GM23338 (cell line): ENCODE measurements around the gene GPR162. TPM values are rescaled to one million over a fixed set of nuclear protein-coding genes. Genes with fewer than 3 reads are reported as not detected.

ENCODE experiments used
- ATAC-seq: fragments of 200-7000 bp; cut with Tn5 transposase; 3 replicates; pipeline ENCODE4 v1.9.1; 2020
- DNase-seq: peaks from one replicate; pipeline ENCODE4 v3.0.0-alpha.2; 2015; ENCODE audit warnings: low spot score
- H2AFZ ChIP-seq: fragments of 200-600 bp; sonication (generic); 2 replicates; pipeline ENCODE4 v1.8.0; 2016; ENCODE audit warnings: antibody characterized with exemption, mild to moderate bottlenecking, moderate library complexity
- H3F3A ChIP-seq: fragments of 200-600 bp; sonication (generic); replicated peaks from 2 replicates; pipeline ENCODE4 v1.8.0; 2017; ENCODE audit warnings: antibody characterized with exemption, mixed run types, low read depth
- H3K27ac ChIP-seq: fragments of 200-600 bp; sonication (generic); 2 replicates; pipeline ENCODE4 v1.6.1; 2016; ENCODE audit warnings: low read depth
- H3K27me3 ChIP-seq: fragments of 200-600 bp; sonication (generic); 2 replicates; pipeline ENCODE4 v1.8.0; 2016; ENCODE audit warnings: mild to moderate bottlenecking, mixed run types, moderate library complexity; ENCODE audit not compliant: insufficient read depth
- H3K36me3 ChIP-seq: fragments of 200-600 bp; sonication (generic); 2 replicates; pipeline ENCODE4 v1.8.0; 2016; ENCODE audit warnings: mild to moderate bottlenecking; ENCODE audit not compliant: insufficient read depth
- H3K4me1 ChIP-seq: fragments of 200-600 bp; sonication (generic); 2 replicates; pipeline ENCODE4 v1.8.0; 2016; ENCODE audit warnings: mild to moderate bottlenecking, moderate library complexity; ENCODE audit not compliant: insufficient read depth
- H3K4me2 ChIP-seq: fragments of 200-600 bp; sonication (generic); 2 replicates; pipeline ENCODE4 v1.7.1; 2017; ENCODE audit warnings: mixed run types
- H3K4me3 ChIP-seq: fragments of 200-600 bp; sonication (generic); 2 replicates; pipeline ENCODE4 v1.6.1; 2016; ENCODE audit warnings: mixed run types
- H3K79me2 ChIP-seq: fragments of 200-600 bp; sonication (generic); replicated peaks from 2 replicates; pipeline ENCODE4 v1.8.0; 2017; ENCODE audit warnings: mild to moderate bottlenecking; ENCODE audit not compliant: insufficient read depth
- H3K9me2 ChIP-seq: fragments of 200-600 bp; sonication (generic); 2 replicates; pipeline ENCODE4 v1.8.0; 2017; ENCODE audit not compliant: insufficient read depth
- H4K20me1 ChIP-seq: fragments of 200-600 bp; sonication (generic); replicated peaks from 2 replicates; pipeline ENCODE4 v1.8.0; 2017; ENCODE audit warnings: mild to moderate bottlenecking; ENCODE audit not compliant: insufficient read depth
- H3K27ac Mint-ChIP-seq: 2 replicates; pipeline ENCODE4 v1.8.0; 2020; ENCODE audit warnings: inconsistent platforms, mild to moderate bottlenecking, moderate library complexity, mixed read lengths
- H3K27me3 Mint-ChIP-seq: 3 replicates; pipeline ENCODE4 v1.8.0; 2022; ENCODE audit warnings: low read depth, mild to moderate bottlenecking, moderate library complexity, mixed read lengths, inconsistent platforms; ENCODE audit not compliant: insufficient read depth, poor library complexity
- H3K36me3 Mint-ChIP-seq: 3 replicates; pipeline ENCODE4 v1.8.0; 2021; ENCODE audit warnings: low read depth, mild to moderate bottlenecking, inconsistent platforms, moderate library complexity, mixed read lengths
- H3K4me1 Mint-ChIP-seq: 3 replicates; pipeline ENCODE4 v1.8.0; 2020; ENCODE audit warnings: mild to moderate bottlenecking, inconsistent platforms, mixed read lengths
- H3K4me3 Mint-ChIP-seq: 3 replicates; pipeline ENCODE4 v1.8.0; 2021; ENCODE audit warnings: moderate library complexity, mild to moderate bottlenecking, inconsistent platforms, mixed read lengths
- H3K9me3 Mint-ChIP-seq: 3 replicates; pipeline ENCODE4 v1.8.0; 2020; ENCODE audit warnings: moderate library complexity, mild to moderate bottlenecking, inconsistent platforms, mixed read lengths
- CREB1 ChIP-seq: fragments of 250-450 bp; sonication (Bioruptor Pico); IDR thresholded peaks from 2 replicates; pipeline ENCODE4 v1.5.0; 2020; ENCODE audit warnings: low read depth, mild to moderate bottlenecking, moderate library complexity
- EZH2 ChIP-seq: fragments of 200-600 bp; sonication (generic); IDR thresholded peaks from one replicate; pipeline ENCODE4 v1.8.0; 2017; ENCODE audit warnings: antibody characterized with exemption, mild to moderate bottlenecking, low read depth; ENCODE audit not compliant: unreplicated experiment
- EZH2phosphoT487 ChIP-seq: fragments of 200-600 bp; sonication (generic); IDR thresholded peaks from one replicate; pipeline ENCODE4 v1.8.1; 2018; ENCODE audit warnings: antibody characterized with exemption; ENCODE audit not compliant: unreplicated experiment
- NANOG ChIP-seq: IDR thresholded peaks from 2 replicates; pipeline ENCODE4 v1.6.1; 2016; ENCODE audit warnings: antibody characterized with exemption, borderline replicate concordance
- POLR2AphosphoS5 ChIP-seq: IDR thresholded peaks from 2 replicates; pipeline ENCODE4 v1.6.1; 2016; ENCODE audit warnings: antibody characterized with exemption, low read depth
- STAT1 ChIP-seq: IDR thresholded peaks from one replicate; pipeline ENCODE4 v1.6.1; 2016; ENCODE audit warnings: antibody characterized with exemption; ENCODE audit not compliant: unreplicated experiment
- ZNF114 ChIP-seq: fragments of 250-450 bp; sonication (Bioruptor Pico); IDR thresholded peaks from 2 replicates; pipeline ENCODE4 v1.5.0; 2020; ENCODE audit warnings: mild to moderate bottlenecking, moderate library complexity
- ZNF331 ChIP-seq: fragments of 250-450 bp; sonication (Bioruptor Pico); IDR thresholded peaks from 2 replicates; pipeline ENCODE4 v1.5.0; 2020; ENCODE audit warnings: low read depth, mild to moderate bottlenecking, moderate library complexity
- polyA plus RNA-seq: library from polyadenylated mRNA; unstranded; fragments of >200 nt; fragmentation: Nextera tagmentation; extraction: Ambion mirVana; gene quantifications from 2 replicates; pipeline ENCODE4 v1.2.1, GENCODE V29; 2016
- total RNA-seq: library from RNA; depleted of rRNA; stranded (reverse); fragments of >200 nt; shearing (Covaris generic); gene quantifications from 2 replicates; pipeline ENCODE4 v1.2.3, GENCODE V29; 2014
- TF ChIP-seq, protein P1 (sequence below): IDR thresholded peaks from one replicate; pipeline ENCODE4 v1.6.1; 2018; ENCODE audit warnings: antibody characterized with exemption; ENCODE audit not compliant: unreplicated experiment
- TF ChIP-seq, protein P2 (sequence below): fragments of 250-450 bp; sonication (Bioruptor Pico); IDR thresholded peaks from 2 replicates; pipeline ENCODE4 v1.5.0; 2020; ENCODE audit warnings: mild to moderate bottlenecking, moderate library complexity
- TF ChIP-seq, protein P3 (sequence below): IDR thresholded peaks from 2 replicates; pipeline ENCODE4 v1.6.1; 2016; ENCODE audit warnings: antibody characterized with exemption
- TF ChIP-seq, protein P4 (sequence below), 2 experiments: fragments of 200-600 bp in 1 of 2; sonication (generic) in 1 of 2; conservative IDR thresholded peaks; 2 replicates each; pipeline versions ENCODE4 v1.5.1 to v1.6.1; 2016 to 2017; ENCODE audit warnings: antibody characterized with exemption in 2 of 2, low read depth in 2 of 2, mild to moderate bottlenecking in 2 of 2, moderate library complexity in 1 of 2

GPR162 gene
- total and polyA plus RNA-seq, 2 experiments from 2014 or later = 4.7 to 5.0 TPM

DNA sequence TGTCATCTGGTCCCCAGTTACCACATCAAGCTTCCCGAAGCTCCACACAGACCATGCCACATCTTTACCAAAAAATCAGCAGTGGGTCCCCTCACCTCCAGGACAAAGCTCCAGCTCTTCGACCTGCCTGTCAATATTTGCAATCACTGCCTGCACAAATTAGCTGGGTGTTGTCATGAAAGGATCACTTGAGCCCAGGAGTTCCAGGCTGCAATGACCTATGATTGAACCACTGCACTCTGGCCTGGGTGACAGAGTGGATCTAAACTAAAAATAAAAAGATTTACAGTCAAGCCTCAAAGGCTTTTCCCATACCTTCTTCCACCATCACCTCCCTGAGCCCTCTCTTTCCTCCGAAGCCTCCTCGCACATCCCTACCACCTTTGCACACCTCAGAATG lies 25.0 kb upstream of the GPR162 start:
- Histone ChIP-seq H4K20me1 (no peaks in the 10 kb centered on the region), H3K36me3 (no peaks in the 10 kb centered on the region), H3K4me1 (no peaks in the 10 kb centered on the region; the same call in 1 of the 2 replicates), H3K79me2 (no peaks in the 10 kb centered on the region), H3K27ac (no peak overlapping the region), H2AFZ (no peak overlapping the region), H3K27me3 (no peaks in the 10 kb centered on the region), H3K4me3 (no peak overlapping the region), H3F3A (no peaks in the 10 kb centered on the region), H3K9me2 (no peaks in the 10 kb centered on the region), H3K4me2 (no peak overlapping the region)
- DNase-seq (no peak), ATAC-seq (no peak)
- Mint-ChIP-seq H3K27ac (no peak overlapping the region), H3K36me3 (no peaks in the 10 kb centered on the region; the same call in 2 of the 3 replicates), H3K4me3 (no peak overlapping the region), H3K27me3 (peaks cover 15% of the 10 kb centered on the region), H3K4me1 (peaks cover 14% of the 10 kb centered on the region), H3K9me3 (no peaks in the 10 kb centered on the region)
- TF ChIP-seq, protein P1, sequence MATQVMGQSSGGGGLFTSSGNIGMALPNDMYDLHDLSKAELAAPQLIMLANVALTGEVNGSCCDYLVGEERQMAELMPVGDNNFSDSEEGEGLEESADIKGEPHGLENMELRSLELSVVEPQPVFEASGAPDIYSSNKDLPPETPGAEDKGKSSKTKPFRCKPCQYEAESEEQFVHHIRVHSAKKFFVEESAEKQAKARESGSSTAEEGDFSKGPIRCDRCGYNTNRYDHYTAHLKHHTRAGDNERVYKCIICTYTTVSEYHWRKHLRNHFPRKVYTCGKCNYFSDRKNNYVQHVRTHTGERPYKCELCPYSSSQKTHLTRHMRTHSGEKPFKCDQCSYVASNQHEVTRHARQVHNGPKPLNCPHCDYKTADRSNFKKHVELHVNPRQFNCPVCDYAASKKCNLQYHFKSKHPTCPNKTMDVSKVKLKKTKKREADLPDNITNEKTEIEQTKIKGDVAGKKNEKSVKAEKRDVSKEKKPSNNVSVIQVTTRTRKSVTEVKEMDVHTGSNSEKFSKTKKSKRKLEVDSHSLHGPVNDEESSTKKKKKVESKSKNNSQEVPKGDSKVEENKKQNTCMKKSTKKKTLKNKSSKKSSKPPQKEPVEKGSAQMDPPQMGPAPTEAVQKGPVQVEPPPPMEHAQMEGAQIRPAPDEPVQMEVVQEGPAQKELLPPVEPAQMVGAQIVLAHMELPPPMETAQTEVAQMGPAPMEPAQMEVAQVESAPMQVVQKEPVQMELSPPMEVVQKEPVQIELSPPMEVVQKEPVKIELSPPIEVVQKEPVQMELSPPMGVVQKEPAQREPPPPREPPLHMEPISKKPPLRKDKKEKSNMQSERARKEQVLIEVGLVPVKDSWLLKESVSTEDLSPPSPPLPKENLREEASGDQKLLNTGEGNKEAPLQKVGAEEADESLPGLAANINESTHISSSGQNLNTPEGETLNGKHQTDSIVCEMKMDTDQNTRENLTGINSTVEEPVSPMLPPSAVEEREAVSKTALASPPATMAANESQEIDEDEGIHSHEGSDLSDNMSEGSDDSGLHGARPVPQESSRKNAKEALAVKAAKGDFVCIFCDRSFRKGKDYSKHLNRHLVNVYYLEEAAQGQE = no peak
- TF ChIP-seq, protein P2, sequence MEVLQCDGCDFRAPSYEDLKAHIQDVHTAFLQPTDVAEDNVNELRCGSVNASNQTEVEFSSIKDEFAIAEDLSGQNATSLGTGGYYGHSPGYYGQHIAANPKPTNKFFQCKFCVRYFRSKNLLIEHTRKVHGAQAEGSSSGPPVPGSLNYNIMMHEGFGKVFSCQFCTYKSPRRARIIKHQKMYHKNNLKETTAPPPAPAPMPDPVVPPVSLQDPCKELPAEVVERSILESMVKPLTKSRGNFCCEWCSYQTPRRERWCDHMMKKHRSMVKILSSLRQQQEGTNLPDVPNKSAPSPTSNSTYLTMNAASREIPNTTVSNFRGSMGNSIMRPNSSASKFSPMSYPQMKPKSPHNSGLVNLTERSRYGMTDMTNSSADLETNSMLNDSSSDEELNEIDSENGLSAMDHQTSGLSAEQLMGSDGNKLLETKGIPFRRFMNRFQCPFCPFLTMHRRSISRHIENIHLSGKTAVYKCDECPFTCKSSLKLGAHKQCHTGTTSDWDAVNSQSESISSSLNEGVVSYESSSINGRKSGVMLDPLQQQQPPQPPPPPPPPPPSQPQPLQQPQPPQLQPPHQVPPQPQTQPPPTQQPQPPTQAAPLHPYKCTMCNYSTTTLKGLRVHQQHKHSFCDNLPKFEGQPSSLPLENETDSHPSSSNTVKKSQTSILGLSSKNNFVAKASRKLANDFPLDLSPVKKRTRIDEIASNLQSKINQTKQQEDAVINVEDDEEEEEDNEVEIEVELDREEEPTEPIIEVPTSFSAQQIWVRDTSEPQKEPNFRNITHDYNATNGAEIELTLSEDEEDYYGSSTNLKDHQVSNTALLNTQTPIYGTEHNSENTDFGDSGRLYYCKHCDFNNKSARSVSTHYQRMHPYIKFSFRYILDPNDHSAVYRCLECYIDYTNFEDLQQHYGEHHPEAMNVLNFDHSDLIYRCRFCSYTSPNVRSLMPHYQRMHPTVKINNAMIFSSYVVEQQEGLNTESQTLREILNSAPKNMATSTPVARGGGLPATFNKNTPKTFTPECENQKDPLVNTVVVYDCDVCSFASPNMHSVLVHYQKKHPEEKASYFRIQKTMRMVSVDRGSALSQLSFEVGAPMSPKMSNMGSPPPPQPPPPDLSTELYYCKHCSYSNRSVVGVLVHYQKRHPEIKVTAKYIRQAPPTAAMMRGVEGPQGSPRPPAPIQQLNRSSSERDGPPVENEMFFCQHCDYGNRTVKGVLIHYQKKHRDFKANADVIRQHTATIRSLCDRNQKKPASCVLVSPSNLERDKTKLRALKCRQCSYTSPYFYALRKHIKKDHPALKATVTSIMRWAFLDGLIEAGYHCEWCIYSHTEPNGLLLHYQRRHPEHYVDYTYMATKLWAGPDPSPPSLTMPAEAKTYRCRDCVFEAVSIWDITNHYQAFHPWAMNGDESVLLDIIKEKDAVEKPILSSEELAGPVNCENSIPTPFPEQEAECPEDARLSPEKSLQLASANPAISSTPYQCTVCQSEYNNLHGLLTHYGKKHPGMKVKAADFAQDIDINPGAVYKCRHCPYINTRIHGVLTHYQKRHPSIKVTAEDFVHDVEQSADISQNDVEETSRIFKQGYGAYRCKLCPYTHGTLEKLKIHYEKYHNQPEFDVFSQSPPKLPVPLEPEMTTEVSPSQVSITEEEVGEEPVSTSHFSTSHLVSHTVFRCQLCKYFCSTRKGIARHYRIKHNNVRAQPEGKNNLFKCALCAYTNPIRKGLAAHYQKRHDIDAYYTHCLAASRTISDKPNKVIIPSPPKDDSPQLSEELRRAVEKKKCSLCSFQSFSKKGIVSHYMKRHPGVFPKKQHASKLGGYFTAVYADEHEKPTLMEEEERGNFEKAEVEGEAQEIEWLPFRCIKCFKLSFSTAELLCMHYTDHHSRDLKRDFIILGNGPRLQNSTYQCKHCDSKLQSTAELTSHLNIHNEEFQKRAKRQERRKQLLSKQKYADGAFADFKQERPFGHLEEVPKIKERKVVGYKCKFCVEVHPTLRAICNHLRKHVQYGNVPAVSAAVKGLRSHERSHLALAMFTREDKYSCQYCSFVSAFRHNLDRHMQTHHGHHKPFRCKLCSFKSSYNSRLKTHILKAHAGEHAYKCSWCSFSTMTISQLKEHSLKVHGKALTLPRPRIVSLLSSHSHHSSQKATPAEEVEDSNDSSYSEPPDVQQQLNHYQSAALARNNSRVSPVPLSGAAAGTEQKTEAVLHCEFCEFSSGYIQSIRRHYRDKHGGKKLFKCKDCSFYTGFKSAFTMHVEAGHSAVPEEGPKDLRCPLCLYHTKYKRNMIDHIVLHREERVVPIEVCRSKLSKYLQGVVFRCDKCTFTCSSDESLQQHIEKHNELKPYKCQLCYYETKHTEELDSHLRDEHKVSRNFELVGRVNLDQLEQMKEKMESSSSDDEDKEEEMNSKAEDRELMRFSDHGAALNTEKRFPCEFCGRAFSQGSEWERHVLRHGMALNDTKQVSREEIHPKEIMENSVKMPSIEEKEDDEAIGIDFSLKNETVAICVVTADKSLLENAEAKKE (CRISPR knock-in tag) = no peak
- TF ChIP-seq ZNF114 (CRISPR knock-in tag) (no peak), ZNF331 (CRISPR knock-in tag) (no peak), NANOG (no peak), CREB1 (CRISPR knock-in tag) (no peak), STAT1 (no peak), EZH2 (no peak), POLR2AphosphoS5 (no peak), EZH2phosphoT487 (no peak)
- TF ChIP-seq, protein P3, sequence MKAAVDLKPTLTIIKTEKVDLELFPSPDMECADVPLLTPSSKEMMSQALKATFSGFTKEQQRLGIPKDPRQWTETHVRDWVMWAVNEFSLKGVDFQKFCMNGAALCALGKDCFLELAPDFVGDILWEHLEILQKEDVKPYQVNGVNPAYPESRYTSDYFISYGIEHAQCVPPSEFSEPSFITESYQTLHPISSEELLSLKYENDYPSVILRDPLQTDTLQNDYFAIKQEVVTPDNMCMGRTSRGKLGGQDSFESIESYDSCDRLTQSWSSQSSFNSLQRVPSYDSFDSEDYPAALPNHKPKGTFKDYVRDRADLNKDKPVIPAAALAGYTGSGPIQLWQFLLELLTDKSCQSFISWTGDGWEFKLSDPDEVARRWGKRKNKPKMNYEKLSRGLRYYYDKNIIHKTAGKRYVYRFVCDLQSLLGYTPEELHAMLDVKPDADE = no peak
- TF ChIP-seq, protein P4, sequence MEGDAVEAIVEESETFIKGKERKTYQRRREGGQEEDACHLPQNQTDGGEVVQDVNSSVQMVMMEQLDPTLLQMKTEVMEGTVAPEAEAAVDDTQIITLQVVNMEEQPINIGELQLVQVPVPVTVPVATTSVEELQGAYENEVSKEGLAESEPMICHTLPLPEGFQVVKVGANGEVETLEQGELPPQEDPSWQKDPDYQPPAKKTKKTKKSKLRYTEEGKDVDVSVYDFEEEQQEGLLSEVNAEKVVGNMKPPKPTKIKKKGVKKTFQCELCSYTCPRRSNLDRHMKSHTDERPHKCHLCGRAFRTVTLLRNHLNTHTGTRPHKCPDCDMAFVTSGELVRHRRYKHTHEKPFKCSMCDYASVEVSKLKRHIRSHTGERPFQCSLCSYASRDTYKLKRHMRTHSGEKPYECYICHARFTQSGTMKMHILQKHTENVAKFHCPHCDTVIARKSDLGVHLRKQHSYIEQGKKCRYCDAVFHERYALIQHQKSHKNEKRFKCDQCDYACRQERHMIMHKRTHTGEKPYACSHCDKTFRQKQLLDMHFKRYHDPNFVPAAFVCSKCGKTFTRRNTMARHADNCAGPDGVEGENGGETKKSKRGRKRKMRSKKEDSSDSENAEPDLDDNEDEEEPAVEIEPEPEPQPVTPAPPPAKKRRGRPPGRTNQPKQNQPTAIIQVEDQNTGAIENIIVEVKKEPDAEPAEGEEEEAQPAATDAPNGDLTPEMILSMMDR (conservative IDR thresholded peaks at IDR 0.05; ENCODE audit: low read depth in 2 of 2) = no peak
